ENCODE measurements around the gene MYZAP.

MYZAP gene

GRCh38 chr15:57578288-57578900 is 13.3 kb upstream of the MYZAP start:
- TF ChIP-seq CTCF (IDR thresholded peaks at IDR 0.05; ENCODE audit: low read depth, low read length, missing control alignments): no peak
- DNase-seq (ENCODE audit: extremely low read depth, low read depth): no peak
- H3K4me3 ChIP-seq (replicated peaks; ENCODE audit: low read depth, low read length): no peak overlapping the region

GRCh38 chr15:57580428-57580827 is 11.3 kb upstream of the MYZAP start:
- DNase-seq (ENCODE audit: extremely low read depth, low read depth): no peak
- no peak for TF ChIP-seq CTCF (IDR thresholded peaks at IDR 0.05; ENCODE audit: low read depth, low read length, missing control alignments)
- no peak overlapping the region for H3K4me3 ChIP-seq (replicated peaks; ENCODE audit: low read depth, low read length)

GRCh38 chr15:57580866-57581265 is 10.8 kb upstream of the MYZAP start:
- DNase-seq (ENCODE audit: extremely low read depth, low read depth): no peak

GRCh38 chr15:57582090-57582489 is 9.6 kb upstream of the MYZAP start:
- no peak overlapping the region for H3K4me3 ChIP-seq (replicated peaks; ENCODE audit: low read depth, low read length)
- TF ChIP-seq CTCF (IDR thresholded peaks at IDR 0.05; ENCODE audit: low read depth, low read length, missing control alignments): no peak
- DNase-seq (ENCODE audit: extremely low read depth, low read depth): no peak

More at GRCh38 chr15:57580866-57581265, 10.8 kb upstream of the MYZAP start:
- no peak overlapping the region for H3K4me3 ChIP-seq (replicated peaks; ENCODE audit: low read depth, low read length)
- TF ChIP-seq CTCF (IDR thresholded peaks at IDR 0.05; ENCODE audit: low read depth, low read length, missing control alignments): no peak

GRCh38 chr15:57583282-57583681 is 8.4 kb upstream of the MYZAP start:
- DNase-seq (ENCODE audit: extremely low read depth, low read depth): no peak

GRCh38 chr15:57583720-57584119 is 8.0 kb upstream of the MYZAP start:
- no peak overlapping the region for H3K4me3 ChIP-seq (replicated peaks; ENCODE audit: low read depth, low read length)
- TF ChIP-seq CTCF (IDR thresholded peaks at IDR 0.05; ENCODE audit: low read depth, low read length, missing control alignments): no peak
- DNase-seq (ENCODE audit: extremely low read depth, low read depth): no peak

More at GRCh38 chr15:57583282-57583681, 8.4 kb upstream of the MYZAP start:
- TF ChIP-seq CTCF (IDR thresholded peaks at IDR 0.05; ENCODE audit: low read depth, low read length, missing control alignments): no peak
- no peak overlapping the region for H3K4me3 ChIP-seq (replicated peaks; ENCODE audit: low read depth, low read length)
